ENCODE results near the gene HDAC7. TPM values are rescaled to one million over a fixed set of nuclear protein-coding genes. Genes with fewer than 3 reads are reported as not detected.

The HDAC7 gene
- total RNA-seq, 2 experiments from 2014 or later: 331 to 385 TPM

GRCh38 chr12:47832263-47832933, 12.7 kb upstream of the HDAC7 start:
- CTCF ChIA-PET: interaction anchor here (0.6 to 14.5 kb wide), 29 partner anchors 8 to 800 kb away, joined by 3 to 303 read pairs (median 4); partner anchors contain the start of genes HDAC7, TMEM106C and VDR
- H3K4me3 Mint-ChIP-seq: peak overlapping the region; percentile 73
- H3K4me1 Mint-ChIP-seq: peaks cover 92% of the 10 kb centered on the region
- no peaks in the 10 kb centered on the region for H3K9me3 Mint-ChIP-seq (ENCODE audit: low read depth)
- no peaks in the 10 kb centered on the region for H3K27me3 Mint-ChIP-seq
- peak; percentile 77 for ATAC-seq
- DNase-seq: peak; percentile 94
- intact Hi-C loops (cut with DNase I, micrococcal nuclease): loop anchor here (1.0 to 5.0 kb wide), 8 partner anchors 12 to 1615 kb away; partner anchors contain the start of genes HDAC7 (in 1 of the 2) and RPAP3 (in 1 of the 2)
- peak overlapping the region; percentile 99 for H3K27ac Mint-ChIP-seq
- peaks cover 2% of the 10 kb centered on the region for H3K36me3 Mint-ChIP-seq (ENCODE audit: low read depth)
- POLR2A ChIA-PET: interaction anchor here (0.8 to 7.0 kb wide), 12 partner anchors 13 to 620 kb away, joined by 3 to 215 read pairs (median 9); partner anchors contain the start of genes HDAC7 and VDR

GRCh38 chr12:47829584-47829983, 9.9 kb upstream of the HDAC7 start:
- Mint-ChIP-seq H3K27me3 (no peaks in the 10 kb centered on the region), H3K36me3 (ENCODE audit: low read depth) (peaks cover 2% of the 10 kb centered on the region), H3K9me3 (ENCODE audit: low read depth) (no peaks in the 10 kb centered on the region), H3K4me1 (peaks cover 91% of the 10 kb centered on the region), H3K4me3 (peak overlapping the region; percentile 71), H3K27ac (peak overlapping the region; percentile 92)
- CTCF ChIA-PET: interaction anchor here (0.7 to 14.5 kb wide), 8 partner anchors 8 to 253 kb away, joined by 3 to 303 read pairs (median 6); partner anchors contain the start of gene HDAC7
- ATAC-seq: no peak
- POLR2A ChIA-PET: interaction anchor here (0.6 to 2.5 kb wide), 3 partner anchors 16 to 440 kb away, joined by 3 to 21 read pairs (median 3); no protein-coding TSS in a partner anchor
- no peak for DNase-seq
- intact Hi-C loops (cut with DNase I, micrococcal nuclease): no loop called here

GRCh38 chr12:47828976-47829482, 9.3 kb upstream of the HDAC7 start:
- CTCF ChIA-PET: interaction anchor here (0.7 to 14.5 kb wide), 11 partner anchors 9 to 253 kb away, joined by 3 to 303 read pairs (median 3); partner anchors contain the start of gene HDAC7
- Mint-ChIP-seq H3K27ac (peak overlapping the region; percentile 92), H3K36me3 (ENCODE audit: low read depth) (peaks cover 2% of the 10 kb centered on the region), H3K4me3 (peak overlapping the region; percentile 71), H3K27me3 (no peaks in the 10 kb centered on the region), H3K4me1 (peaks cover 91% of the 10 kb centered on the region), H3K9me3 (ENCODE audit: low read depth) (no peaks in the 10 kb centered on the region)
- ATAC-seq (no peak), DNase-seq (peak; percentile 55)
- intact Hi-C loops (cut with DNase I, micrococcal nuclease): no loop called here
- POLR2A ChIA-PET: interaction anchor here (0.6 to 2.5 kb wide), 4 partner anchors 10 to 439 kb away, joined by 3 to 21 read pairs (median 3); no protein-coding TSS in a partner anchor

- peak overlapping the region; percentile 71 for H3K4me3 Mint-ChIP-seq
- POLR2A ChIA-PET: interaction anchor here (0.8 to 2.5 kb wide), 2 partner anchors 9 to 14 kb away, joined by 3 to 21 read pairs; no protein-coding TSS in a partner anchor
- CTCF ChIA-PET: interaction anchor here (0.6 to 14.5 kb wide), 10 partner anchors 9 to 795 kb away, joined by 3 to 303 read pairs (median 4); partner anchors contain the start of gene HDAC7
These were observed 8.6 kb upstream of the HDAC7 start for GRCh38 chr12:47828008-47828975.

GRCh38 chr12:47825173-47825639, 5.5 kb upstream of the HDAC7 start:
- CTCF ChIA-PET: interaction anchor here (1.0 to 1.9 kb wide), 3 partner anchors 8 to 46 kb away, joined by 5 to 14 read pairs (median 5); no protein-coding TSS in a partner anchor

More at GRCh38 chr12:47828008-47828975, 8.6 kb upstream of the HDAC7 start:
- ATAC-seq: no peak
- Mint-ChIP-seq H3K9me3 (ENCODE audit: low read depth) (no peaks in the 10 kb centered on the region), H3K27me3 (no peaks in the 10 kb centered on the region), H3K4me1 (peaks cover 91% of the 10 kb centered on the region), H3K27ac (peak overlapping the region; percentile 92), H3K36me3 (ENCODE audit: low read depth) (peaks cover 2% of the 10 kb centered on the region)
- no peak for DNase-seq
- intact Hi-C loops (cut with DNase I, micrococcal nuclease): no loop called here

GRCh38 chr12:47824635-47825034, 4.9 kb upstream of the HDAC7 start:
- peak overlapping the region; percentile 91 for H3K27ac Mint-ChIP-seq
- CTCF ChIA-PET: interaction anchor here (0.7 to 1.9 kb wide), 5 partner anchors 9 to 83 kb away, joined by 4 to 14 read pairs (median 5); no protein-coding TSS in a partner anchor
- POLR2A ChIA-PET: interaction anchor here (0.6 to 1.0 kb wide), 3 partner anchors 9 to 101 kb away, joined by 3 to 6 read pairs (median 3); no protein-coding TSS in a partner anchor
- DNase-seq (no peak), ATAC-seq (no peak)
- intact Hi-C loops (cut with DNase I, micrococcal nuclease): loop anchor here in 1 of 2 experiments (5.0 kb wide), 1 partner anchor 1452 kb away; the partner anchor contains the start of gene SLC38A2
- peaks cover 2% of the 10 kb centered on the region for H3K36me3 Mint-ChIP-seq (ENCODE audit: low read depth)
- H3K4me3 Mint-ChIP-seq: no peak overlapping the region
- H3K4me1 Mint-ChIP-seq: peaks cover 88% of the 10 kb centered on the region
- H3K9me3 Mint-ChIP-seq (ENCODE audit: low read depth): no peaks in the 10 kb centered on the region
- no peaks in the 10 kb centered on the region for H3K27me3 Mint-ChIP-seq

More at GRCh38 chr12:47825173-47825639, 5.5 kb upstream of the HDAC7 start:
- Mint-ChIP-seq H3K27me3 (no peaks in the 10 kb centered on the region), H3K4me1 (peaks cover 92% of the 10 kb centered on the region), H3K9me3 (ENCODE audit: low read depth) (no peaks in the 10 kb centered on the region), H3K36me3 (ENCODE audit: low read depth) (peaks cover under 1% of the 10 kb centered on the region), H3K4me3 (no peak overlapping the region), H3K27ac (peak overlapping the region; percentile 91)
- intact Hi-C loops (cut with DNase I, micrococcal nuclease): no loop called here
- DNase-seq: no peak
- POLR2A ChIA-PET: no interaction called here
- ATAC-seq: no peak

GRCh38 chr12:47824198-47824597, 4.5 kb upstream of the HDAC7 start:
- Mint-ChIP-seq H3K27ac (peak overlapping the region; percentile 91), H3K4me1 (peaks cover 84% of the 10 kb centered on the region), H3K4me3 (no peak overlapping the region), H3K36me3 (ENCODE audit: low read depth) (peaks cover 2% of the 10 kb centered on the region), H3K9me3 (ENCODE audit: low read depth) (no peaks in the 10 kb centered on the region), H3K27me3 (no peaks in the 10 kb centered on the region)
- DNase-seq (peak; percentile 54), ATAC-seq (peak; percentile 6)
- CTCF ChIA-PET: interaction anchor here (0.7 to 1.9 kb wide), 5 partner anchors 9 to 83 kb away, joined by 4 to 14 read pairs (median 5); no protein-coding TSS in a partner anchor
- POLR2A ChIA-PET: interaction anchor here (0.6 to 1.0 kb wide), 3 partner anchors 9 to 100 kb away, joined by 3 to 6 read pairs (median 3); no protein-coding TSS in a partner anchor
- intact Hi-C loops (cut with DNase I, micrococcal nuclease): loop anchor here in 1 of 2 experiments (5.0 kb wide), 1 partner anchor 1452 kb away; the partner anchor contains the start of gene SLC38A2

- Mint-ChIP-seq H3K27me3 (no peaks in the 10 kb centered on the region), H3K9me3 (ENCODE audit: low read depth) (no peaks in the 10 kb centered on the region), H3K27ac (peak overlapping the region; percentile 91), H3K4me3 (no peak overlapping the region), H3K4me1 (peaks cover 77% of the 10 kb centered on the region), H3K36me3 (ENCODE audit: low read depth) (peaks cover 7% of the 10 kb centered on the region)
- ChIA-PET CTCF (interaction anchor here (0.5 to 7.1 kb wide), 5 partner anchors 8 to 939 kb away, joined by 3 to 117 read pairs (median 11); no protein-coding TSS in a partner anchor), POLR2A (interaction anchor here (1.0 to 7.3 kb wide), 2 partner anchors 10 kb away, joined by 3 to 90 read pairs; no protein-coding TSS in a partner anchor)
- intact Hi-C loops (cut with DNase I, micrococcal nuclease): loop anchor here in 1 of 2 experiments (5.0 kb wide), 1 partner anchor 1451 kb away; the partner anchor contains the start of gene SLC38A2
- ATAC-seq: no peak
- no peak for DNase-seq
These were observed 3.9 kb upstream of the HDAC7 start for GRCh38 chr12:47823422-47824086.

GRCh38 chr12:47822863-47823262, 3.2 kb upstream of the HDAC7 start:
- DNase-seq (no peak), ATAC-seq (no peak)
- intact Hi-C loops (cut with DNase I, micrococcal nuclease): loop anchor here in 1 of 2 experiments (5.0 kb wide), 1 partner anchor 1451 kb away; the partner anchor contains the start of gene SLC38A2
- ChIA-PET POLR2A (interaction anchor here (1.0 to 7.3 kb wide), 2 partner anchors 9 to 11 kb away, joined by 4 to 90 read pairs; no protein-coding TSS in a partner anchor), CTCF (interaction anchor here (0.5 to 7.1 kb wide), 6 partner anchors 9 to 940 kb away, joined by 3 to 117 read pairs (median 6); no protein-coding TSS in a partner anchor)
- Mint-ChIP-seq H3K4me3 (no peak overlapping the region), H3K27me3 (no peaks in the 10 kb centered on the region), H3K36me3 (ENCODE audit: low read depth) (peaks cover 14% of the 10 kb centered on the region), H3K4me1 (peaks cover 74% of the 10 kb centered on the region), H3K9me3 (ENCODE audit: low read depth) (no peaks in the 10 kb centered on the region), H3K27ac (peak overlapping the region; percentile 81)

Measured in activated CD4-positive, alpha-beta T cell treated with anti-CD3 and anti-CD28 coated beads for 36 hours (primary cell).